ENCODE measurements around the gene LPCAT1. TPM values are rescaled to one million over a fixed set of nuclear protein-coding genes. Genes with fewer than 3 reads are reported as not detected.

Gene LPCAT1
- total RNA-seq, 2 donors from 2014 or later = 13.2 to 18.1 TPM

DNA sequence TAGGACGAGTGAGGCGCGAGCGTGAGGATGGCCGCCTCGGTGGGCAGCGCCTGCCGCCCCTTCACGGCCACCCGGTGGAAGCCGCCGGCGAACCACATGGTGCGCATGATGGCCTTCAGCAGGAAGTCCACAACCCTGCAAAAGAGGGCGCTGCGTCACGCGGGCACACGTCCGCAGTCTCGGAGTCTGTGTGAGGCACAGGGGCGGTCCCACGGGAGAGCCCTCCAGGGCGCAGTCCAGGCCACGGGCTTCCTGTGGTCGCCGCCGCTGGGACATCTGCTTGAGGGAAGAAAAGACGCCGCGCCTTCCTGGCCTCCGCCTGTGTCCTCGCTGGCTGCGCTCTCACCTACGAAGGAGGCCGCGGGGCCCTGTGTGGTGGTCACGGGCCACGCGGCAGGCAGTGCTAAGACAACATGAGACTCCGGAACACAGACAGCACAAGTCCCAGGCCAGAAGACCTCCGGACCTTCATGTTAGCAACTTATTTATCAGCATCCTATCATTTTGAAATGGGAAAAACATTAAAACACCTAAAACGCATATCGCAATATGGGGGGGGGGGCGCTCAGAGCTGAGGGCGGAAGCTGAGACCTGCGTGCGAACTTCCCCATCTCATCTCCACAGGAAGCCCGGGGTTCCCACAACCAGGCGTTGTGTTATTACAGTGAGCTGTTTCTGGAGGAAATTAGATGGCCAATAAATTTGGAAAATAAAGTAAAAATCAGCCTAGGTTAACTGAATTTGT, 28.8 kb downstream of the LPCAT1 start:
- H3K9me3 ChIP-seq = no peaks in the 10 kb centered on the region
- no peaks in the 10 kb centered on the region for H3K27me3 ChIP-seq
- H3K4me1 ChIP-seq = no peaks in the 10 kb centered on the region
- no peak overlapping the region for H3K27ac ChIP-seq
- peaks cover 18% of the 10 kb centered on the region for H3K36me3 ChIP-seq
- no peak overlapping the region for H3K4me3 ChIP-seq
- TF ChIP-seq CTCF (IDR thresholded peaks at IDR 0.05) = no peak
- DNase-seq (ENCODE audit: low spot score) = no peak

DNA sequence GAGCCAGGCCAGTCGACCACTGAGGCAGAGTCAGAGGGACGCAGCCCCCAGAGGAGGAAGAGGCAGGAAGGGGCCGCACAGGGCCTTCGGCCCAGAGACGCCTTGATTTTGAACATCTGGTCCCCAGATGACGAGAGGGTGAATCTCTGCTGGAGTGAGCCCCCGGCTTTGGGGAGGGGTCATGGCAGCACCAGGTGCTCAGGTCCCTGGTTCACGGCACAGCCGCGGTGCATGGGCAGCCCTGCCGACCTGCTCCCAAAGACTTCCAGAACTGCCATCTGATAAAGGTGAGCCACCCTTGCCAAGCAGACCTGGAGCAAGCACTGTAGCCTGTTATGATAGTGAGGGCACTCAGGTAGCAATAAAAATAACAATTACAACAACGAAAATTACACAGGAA, 29.8 kb downstream of the LPCAT1 start:
- no peaks in the 10 kb centered on the region for H3K9me3 ChIP-seq
- H3K27ac ChIP-seq = no peak overlapping the region
- peaks cover 23% of the 10 kb centered on the region for H3K36me3 ChIP-seq
- H3K27me3 ChIP-seq = no peaks in the 10 kb centered on the region
- no peak for DNase-seq (ENCODE audit: low spot score)
- no peak for TF ChIP-seq CTCF (IDR thresholded peaks at IDR 0.05)
- no peaks in the 10 kb centered on the region for H3K4me1 ChIP-seq
- H3K4me3 ChIP-seq = no peak overlapping the region

GRCh38 chr5:1493413-1493812, 30.3 kb downstream of the LPCAT1 start:
- no peak overlapping the region for H3K4me3 ChIP-seq
- no peak for TF ChIP-seq CTCF (IDR thresholded peaks at IDR 0.05)
- H3K9me3 ChIP-seq = no peaks in the 10 kb centered on the region
- no peak overlapping the region for H3K27ac ChIP-seq
- no peak for DNase-seq (ENCODE audit: low spot score)
- no peaks in the 10 kb centered on the region for H3K4me1 ChIP-seq
- no peaks in the 10 kb centered on the region for H3K27me3 ChIP-seq
- H3K36me3 ChIP-seq = peaks cover 25% of the 10 kb centered on the region

DNA sequence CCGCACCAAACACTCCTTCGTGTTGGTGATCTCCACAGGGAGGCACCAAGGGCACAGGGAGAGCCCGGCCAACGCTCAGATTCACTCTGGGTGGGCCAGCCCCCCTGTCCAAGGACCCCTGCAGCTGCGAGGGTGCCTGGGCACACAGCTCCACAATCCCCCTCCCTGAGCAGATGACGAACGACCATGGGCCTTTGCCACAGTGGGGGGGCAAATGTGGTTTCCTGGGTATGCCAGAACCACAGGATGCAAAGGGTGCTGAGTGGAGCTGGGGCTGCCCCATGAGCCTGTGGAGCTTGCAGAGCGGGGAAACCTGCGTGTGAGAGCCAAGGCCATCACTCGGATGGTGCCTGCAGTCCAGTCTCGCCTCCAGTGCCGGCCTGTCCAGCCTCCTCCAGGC, 31.0 kb downstream of the LPCAT1 start:
- H3K36me3 ChIP-seq = peaks cover 29% of the 10 kb centered on the region
- H3K4me1 ChIP-seq = no peaks in the 10 kb centered on the region
- H3K4me3 ChIP-seq = no peak overlapping the region
- TF ChIP-seq CTCF (IDR thresholded peaks at IDR 0.05) = no peak
- no peaks in the 10 kb centered on the region for H3K9me3 ChIP-seq
- no peaks in the 10 kb centered on the region for H3K27me3 ChIP-seq
- DNase-seq (ENCODE audit: low spot score) = no peak
- H3K27ac ChIP-seq = no peak overlapping the region

DNA sequence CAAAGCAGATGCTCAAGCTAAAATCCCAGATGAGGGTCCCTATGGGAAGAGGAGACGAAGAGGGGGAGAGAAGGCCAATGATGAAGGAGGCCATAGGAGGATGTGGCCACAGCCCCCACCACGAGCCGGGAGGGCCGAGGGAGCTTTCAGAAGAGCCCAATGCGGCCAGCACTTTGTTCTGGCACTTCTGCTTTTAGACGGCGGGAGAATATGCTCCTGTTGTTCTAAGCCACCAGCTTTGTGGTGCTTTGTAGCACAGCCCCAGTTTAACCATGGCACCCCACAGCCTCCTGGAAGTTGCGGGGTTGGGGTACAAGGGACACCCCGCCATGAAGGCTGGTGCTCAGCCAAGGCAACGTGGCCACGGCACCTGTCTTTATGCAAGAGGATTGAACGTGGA, 33.4 kb downstream of the LPCAT1 start:
- Histone ChIP-seq H3K4me3 (no peak overlapping the region), H3K9me3 (no peaks in the 10 kb centered on the region), H3K36me3 (peaks cover 49% of the 10 kb centered on the region), H3K27me3 (no peaks in the 10 kb centered on the region), H3K27ac (no peak overlapping the region), H3K4me1 (no peaks in the 10 kb centered on the region)
- TF ChIP-seq CTCF (IDR thresholded peaks at IDR 0.05) = no peak
- no peak for DNase-seq (ENCODE audit: low spot score)

- H3K9me3 ChIP-seq = no peaks in the 10 kb centered on the region
- DNase-seq (ENCODE audit: low spot score) = no peak
- H3K36me3 ChIP-seq = peaks cover 48% of the 10 kb centered on the region
- H3K27me3 ChIP-seq = no peaks in the 10 kb centered on the region
- no peak overlapping the region for H3K27ac ChIP-seq
- no peaks in the 10 kb centered on the region for H3K4me1 ChIP-seq
- no peak for TF ChIP-seq CTCF (IDR thresholded peaks at IDR 0.05)
- H3K4me3 ChIP-seq = no peak overlapping the region
These were observed 34.0 kb downstream of the LPCAT1 start for GRCh38 chr5:1489754-1490153.
